K562 (cell line): ENCODE data around the gene PHF5A. TPM values are rescaled to one million over a fixed set of nuclear protein-coding genes. Genes with fewer than 3 reads are reported as not detected.

Experiments used
- ATAC-seq: fragments of 200-7000 bp; cut with Tn5 transposase; 3 replicates; pipeline ENCODE4 v1.9.1; 2020; ENCODE audit warnings: moderate library complexity
- BruUV-seq: library from RNA; stranded (reverse); fragments of 400-500 nt; replicated peaks from 2 replicates; lab custom pipeline; 2021; lab: Mats Ljungman, UMichigan
- CTCF ChIA-PET: fragments of 300-600 bp; formaldehyde crosslinking; extraction: SDS; loops from one replicate; lab custom pipeline; 2021; ENCODE audit warnings: low intra/inter-chr PET ratio; lab: Yijun Ruan, JAX
- POLR2A ChIA-PET: fragments of 300-600, 350-650 bp; sonication (Branson Sonifier 250); formaldehyde crosslinking; extraction: SDS; loops from one replicate; lab custom pipeline; 2021; ENCODE audit warnings: antibody characterized with exemption, inconsistent platforms; lab: Yijun Ruan, JAX
- DNase-seq, 4 experiments: peaks; one replicate each; pipeline versions ENCODE4 v3.0.0 to v3.0.0-alpha.2; 2011 to 2018; ENCODE audit warnings: low spot score in 3 of 4, mixed read lengths in 3 of 4; ENCODE audit errors: extremely low read depth in 1 of 4
- FAIRE-seq: peaks from 2 replicates; lab custom pipeline; 2011; peaks lifted over from hg19 to GRCh38; lab: Jason Lieb, UNC
- H2AFZ ChIP-seq: 2 replicates; pipeline ENCODE4 v1.6.0; 2011; ENCODE audit warnings: low read depth, low read length, control low read depth, inconsistent platforms
- H3K27ac ChIP-seq: fragments of 200-600 bp; 3 replicates; pipeline ENCODE4 v1.8.0; 2011; ENCODE audit warnings: low read depth, mild to moderate bottlenecking, control low read depth, inconsistent platforms, low read length, moderate library complexity, mixed read lengths; ENCODE audit errors: extremely low read depth
- H3K27me3 ChIP-seq, 2 experiments: fragments of 300-600 bp in 1 of 2; 2 replicates in 1 of 2; 3 replicates in 1 of 2; pipeline versions ENCODE4 v1.6.0 to v1.8.0; 2011; ENCODE audit warnings: inconsistent platforms in 2 of 2, low read length in 2 of 2, mild to moderate bottlenecking in 1 of 2, mixed read lengths in 1 of 2, moderate library complexity in 1 of 2; ENCODE audit not compliant: control insufficient read depth in 2 of 2, insufficient read depth in 2 of 2
- H3K36me3 ChIP-seq: fragments of 300-600 bp; 3 replicates; pipeline ENCODE4 v1.8.0; 2011; ENCODE audit warnings: mild to moderate bottlenecking, low read length, inconsistent platforms; ENCODE audit not compliant: control insufficient read depth, insufficient read depth
- H3K4me1 ChIP-seq, 2 experiments: fragments of 200-600 bp in 1 of 2; replicated peaks in 1 of 2; 2 replicates in 1 of 2; 3 replicates in 1 of 2; pipeline versions ENCODE4 v1.5.1 to v1.8.0; 2011; ENCODE audit warnings: inconsistent platforms in 2 of 2, low read length in 2 of 2, mild to moderate bottlenecking in 1 of 2, mixed read lengths in 1 of 2, moderate library complexity in 1 of 2; ENCODE audit not compliant: control insufficient read depth in 2 of 2, insufficient read depth in 2 of 2
- H3K4me2 ChIP-seq: 2 replicates; pipeline ENCODE4 v1.6.1; 2011; ENCODE audit warnings: low read length, control low read depth, inconsistent platforms, mixed read lengths; ENCODE audit not compliant: insufficient read depth
- H3K4me3 ChIP-seq: fragments of 200-600 bp; sonication (generic), shearing (Covaris generic); 2 replicates; pipeline ENCODE4 v1.5.1; 2016; ENCODE audit warnings: control low read depth, inconsistent platforms
- H3K79me2 ChIP-seq: fragments of 200-600 bp; 3 replicates; pipeline ENCODE4 v1.8.0; 2011; ENCODE audit warnings: low read length, inconsistent platforms; ENCODE audit not compliant: control insufficient read depth, insufficient read depth
- H3K9ac ChIP-seq, 2 experiments: 2 replicates each; pipeline versions ENCODE4 v1.6.0 to v1.6.1; 2011; ENCODE audit warnings: low read depth in 2 of 2, low read length in 2 of 2, control low read depth in 1 of 2, inconsistent platforms in 1 of 2, mild to moderate bottlenecking in 1 of 2, mixed read lengths in 1 of 2; ENCODE audit not compliant: insufficient read depth in 1 of 2
- H3K9me1 ChIP-seq: one replicate; pipeline ENCODE4 v1.6.0; 2011; ENCODE audit warnings: inconsistent platforms, mild to moderate bottlenecking, low read length, moderate library complexity; ENCODE audit not compliant: control insufficient read depth, insufficient read depth
- H3K9me3 ChIP-seq: replicated peaks from 2 replicates; pipeline ENCODE4 v1.5.1; 2011; ENCODE audit warnings: low read depth, low read length, inconsistent platforms; ENCODE audit not compliant: control insufficient read depth, insufficient read depth
- H4K20me1 ChIP-seq: replicated peaks from 2 replicates; pipeline ENCODE4 v1.6.1; 2011; ENCODE audit warnings: low read length, inconsistent platforms, mixed read lengths; ENCODE audit not compliant: control insufficient read depth, insufficient read depth
- BHLHE40 ChIP-seq: IDR thresholded peaks from 2 replicates; pipeline ENCODE4 v1.6.1; 2011; ENCODE audit warnings: low read length, improper control_type of control experiment
- GABPA ChIP-seq: fragments of 200-800 bp; sonication (Bioruptor generic); conservative IDR thresholded peaks from 2 replicates; pipeline ENCODE4 v1.6.1; 2016; ENCODE audit warnings: low read depth, missing genetic modification characterization, missing compliant biosample characterization
- POLR2G ChIP-seq: fragments of 200-400 bp; formaldehyde crosslinking; IDR thresholded peaks from 2 replicates; pipeline ENCODE4 v1.6.1; 2017; ENCODE audit warnings: low read depth, mild to moderate bottlenecking, antibody characterized with exemption, low read length, moderate library complexity
- RBM15 ChIP-seq: fragments of 200-400 bp; formaldehyde crosslinking; IDR thresholded peaks from 2 replicates; pipeline ENCODE4 v1.6.1; 2018; ENCODE audit warnings: mild to moderate bottlenecking, low read length, moderate library complexity; ENCODE audit not compliant: insufficient read depth
- ZNF830 ChIP-seq: fragments of 250-450 bp; sonication (Bioruptor Pico); IDR thresholded peaks from 2 replicates; pipeline ENCODE4 v1.5.0; 2021; ENCODE audit warnings: mild to moderate bottlenecking
- WGBS: fragments of 100-300 bp; shearing (Covaris generic); methylation state at CpG from one replicate; pipeline ENCODE4 v1.1.6; 2016; ENCODE audit warnings: low coverage, mixed read lengths; ENCODE audit not compliant: insufficient coverage; ENCODE audit errors: missing lambda C conversion rate; 5-methylcytosine and 5-hydroxymethylcytosine counted together
- in situ Hi-C: fragments of 300-500 bp; cut with MboI; formaldehyde crosslinking; loops from 4 replicates; pipeline ENCODE4 v1.15.0; 2018; ENCODE audit warnings: inconsistent platforms, mixed read lengths
- intact Hi-C: fragments of 100-400 bp; cut with micrococcal nuclease; formaldehyde crosslinking; loops from 2 replicates; pipeline ENCODE4 v1.14.2; 2022
- polyA plus RNA-seq, 8 experiments: library from polyadenylated mRNA; depleted of rRNA in 4 of 8; stranded (reverse) in 5 of 8; unstranded in 3 of 8; fragments of >200 nt; fragmentation: Nextera tagmentation in 2 of 8; fragmentation: Illumina TruSeq in 1 of 8; extraction: Ambion mirVana in 2 of 8; extraction: Trizol in 1 of 8; gene quantifications; 2 replicates each; pipeline versions ENCODE4 v1.2.1 to v1.2.3, GENCODE V29; 2011 to 2014; ENCODE audit warnings: inconsistent platforms in 1 of 8, missing spikeins in 1 of 8
- total RNA-seq, 7 experiments: library from RNA; depleted of rRNA in 6 of 7; stranded (reverse); fragments of >200 nt in 6 of 7; fragmentation: Illumina TruSeq in 2 of 7; extraction: Trizol in 2 of 7; gene quantifications; 2 replicates each; pipeline versions ENCODE4 v1.2.1 to v1.2.3, GENCODE V29; 2011 to 2021; ENCODE audit warnings: low replicate concordance in 1 of 7

The PHF5A gene
- total and polyA plus RNA-seq, 9 of the 15 experiments (the other 6 are each of a cell fraction or from before 2014, with no cell fraction given) = 14.2 to 144 (median 101) TPM

- ATAC-seq (no peak), DNase-seq (no peak), FAIRE-seq (no peak)
- Histone ChIP-seq H3K9me1 (no peaks in the 10 kb centered on the region), H3K27ac (no peak overlapping the region), H3K4me2 (no peak overlapping the region), H3K79me2 (peaks cover 24% of the 10 kb centered on the region; the same call in 2 of the 3 replicates), H3K4me3 (no peak overlapping the region), H3K9me3 (no peaks in the 10 kb centered on the region), H3K36me3 (peaks cover 71% of the 10 kb centered on the region), H4K20me1 (no peaks in the 10 kb centered on the region), H3K4me1 (peaks cover 6 to 18% of the 10 kb centered on the region in 2 experiments), H3K9ac (no peak overlapping the region), H3K27me3 (no peaks in the 10 kb centered on the region), H2AFZ (no peak overlapping the region)
- WGBS = 93% methylated on average over 20 of the region's 23 CpGs
- no TSS peak for BruUV-seq
- in situ Hi-C loops = no loop called here
- intact Hi-C loops = no loop called here
- ChIA-PET POLR2A (interaction anchor here (1.0 kb wide), 1 partner anchor 9 kb away, joined by 3 read pairs; no protein-coding TSS in a partner anchor), CTCF (no interaction called here)
- no peak for TF ChIP-seq GABPA
- TF ChIP-seq ZNF830 = no peak
- 0 out of 2 replicates have a peak, but pooled peaks have one; percentile 38 for TF ChIP-seq POLR2G
- no peak for TF ChIP-seq BHLHE40
- no peak for TF ChIP-seq RBM15
These were observed 39.0 kb upstream of the PHF5A start for GRCh38 chr22:41507330-41508063.
